Tibial nerve (tissue), 4 donors: ENCODE data around the gene OR10H3.
"Not testable (repeated sequence)": the region's sequence is repeated elsewhere in the genome, so short reads cannot be mapped to it uniquely, and the experiment has no call there.

Source experiments
- EP300 ChIP-seq, 2 donors: sonication (generic); formaldehyde crosslinking; IDR thresholded peaks; one replicate each; pipeline ENCODE4 v1.6.1; 2017; ENCODE audit warnings: antibody characterized with exemption in 2 of 2, mild to moderate bottlenecking in 1 of 2
- POLR2A ChIP-seq, 2 donors: fragments of 450-650 bp; IDR thresholded peaks; one replicate each; pipeline ENCODE4 v1.6.1; 2017; ENCODE audit warnings: antibody characterized with exemption in 2 of 2, mild to moderate bottlenecking in 2 of 2, moderate library complexity in 2 of 2
- TF ChIP-seq, protein P1 (sequence below), 5 experiments: fragments of 200-600 bp in 3 of 5; fragments of 450-650 bp in 2 of 5; sonication (generic) in 3 of 5; IDR thresholded peaks; one replicate each; pipeline ENCODE4 v1.5.1; 2016 to 2019; ENCODE audit warnings: antibody characterized with exemption in 5 of 5, mild to moderate bottlenecking in 3 of 5, moderate library complexity in 2 of 5

DNA sequence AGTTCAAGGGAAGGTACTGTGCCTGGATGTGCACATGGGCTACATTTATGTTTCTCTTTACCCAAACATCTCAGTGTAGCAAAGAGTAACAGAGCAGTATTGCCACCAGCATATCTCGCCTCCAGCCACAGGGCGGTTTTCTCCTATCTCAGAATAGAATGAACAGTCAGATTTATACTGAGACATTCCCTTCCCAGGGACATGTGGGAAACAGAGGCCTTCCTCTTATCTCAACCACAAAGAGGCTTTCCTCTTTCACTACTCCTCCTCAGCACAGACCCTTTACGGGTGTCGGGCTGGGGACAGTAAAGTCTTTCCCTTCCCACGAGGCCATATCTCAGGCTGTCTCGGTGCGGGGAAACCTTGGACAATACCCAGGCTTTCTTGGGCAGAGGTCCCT lies 45.1 kb downstream of the OR10H3 start:
- TF ChIP-seq, protein P1, sequence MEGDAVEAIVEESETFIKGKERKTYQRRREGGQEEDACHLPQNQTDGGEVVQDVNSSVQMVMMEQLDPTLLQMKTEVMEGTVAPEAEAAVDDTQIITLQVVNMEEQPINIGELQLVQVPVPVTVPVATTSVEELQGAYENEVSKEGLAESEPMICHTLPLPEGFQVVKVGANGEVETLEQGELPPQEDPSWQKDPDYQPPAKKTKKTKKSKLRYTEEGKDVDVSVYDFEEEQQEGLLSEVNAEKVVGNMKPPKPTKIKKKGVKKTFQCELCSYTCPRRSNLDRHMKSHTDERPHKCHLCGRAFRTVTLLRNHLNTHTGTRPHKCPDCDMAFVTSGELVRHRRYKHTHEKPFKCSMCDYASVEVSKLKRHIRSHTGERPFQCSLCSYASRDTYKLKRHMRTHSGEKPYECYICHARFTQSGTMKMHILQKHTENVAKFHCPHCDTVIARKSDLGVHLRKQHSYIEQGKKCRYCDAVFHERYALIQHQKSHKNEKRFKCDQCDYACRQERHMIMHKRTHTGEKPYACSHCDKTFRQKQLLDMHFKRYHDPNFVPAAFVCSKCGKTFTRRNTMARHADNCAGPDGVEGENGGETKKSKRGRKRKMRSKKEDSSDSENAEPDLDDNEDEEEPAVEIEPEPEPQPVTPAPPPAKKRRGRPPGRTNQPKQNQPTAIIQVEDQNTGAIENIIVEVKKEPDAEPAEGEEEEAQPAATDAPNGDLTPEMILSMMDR (IDR thresholded peaks at IDR 0.05), result not testable (repeated sequence)
- not testable (repeated sequence) for TF ChIP-seq POLR2A, EP300 (IDR thresholded peaks at IDR 0.05)
